Measurements from ENCODE around the gene C1orf185. TPM values are rescaled to one million over a fixed set of nuclear protein-coding genes. Genes with fewer than 3 reads are reported as not detected.
A peak's percentile ranks its signal among the peaks of the same experiment; 100 is the strongest.

The C1orf185 gene
- total RNA-seq, 2 experiments from 2014 or later = not detected

DNA sequence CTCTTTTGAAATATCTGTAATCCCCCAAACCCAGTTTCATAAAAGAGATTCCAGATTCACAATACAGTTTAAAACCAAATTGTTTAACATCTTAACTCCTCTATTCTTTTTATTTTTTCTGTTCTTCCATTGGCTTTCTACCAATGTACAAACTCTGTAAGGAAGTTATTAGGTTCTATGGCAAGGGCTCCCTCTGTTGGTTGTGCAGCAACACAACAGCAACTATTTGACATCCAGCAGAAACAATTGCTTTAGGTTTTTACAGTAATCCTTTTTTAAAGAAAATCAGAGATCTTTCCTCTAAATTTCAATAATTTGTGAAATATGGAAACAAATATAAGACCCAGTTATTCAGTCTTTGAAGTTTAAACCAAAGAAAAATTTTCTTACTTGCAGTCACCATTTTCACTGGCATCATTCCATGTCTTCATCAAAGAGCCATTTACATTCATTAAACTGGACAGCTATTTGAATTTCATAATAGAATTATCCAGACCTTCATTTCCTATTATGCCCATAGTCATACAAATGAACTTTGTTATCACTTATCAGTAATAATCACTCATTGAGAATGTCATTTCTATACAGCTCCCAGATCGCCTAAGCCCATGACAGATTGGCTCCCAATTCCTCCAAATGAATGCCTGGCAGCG, 87.5 kb downstream of the C1orf185 start:
- H3K4me3 Mint-ChIP-seq = no peak overlapping the region
- H3K9me3 Mint-ChIP-seq = no peaks in the 10 kb centered on the region
- intact Hi-C loops (cut with micrococcal nuclease) = loop anchor here (1.0 to 5.0 kb wide), 7 partner anchors 102 to 821 kb away; no protein-coding TSS in a partner anchor
- peak; percentile 64 for DNase-seq
- CTCF ChIA-PET = interaction anchor here (0.5 to 5.9 kb wide), 44 partner anchors 9 to 439 kb away, joined by 3 to 70 read pairs (median 4); partner anchors contain the start of gene FAF1
- H3K27ac Mint-ChIP-seq = no peak overlapping the region
- H3K36me3 Mint-ChIP-seq (ENCODE audit: low read depth) = no peaks in the 10 kb centered on the region
- no peaks in the 10 kb centered on the region for H3K4me1 Mint-ChIP-seq (ENCODE audit: low read depth)
- H3K27me3 Mint-ChIP-seq (ENCODE audit: low read depth) = no peaks in the 10 kb centered on the region

DNA sequence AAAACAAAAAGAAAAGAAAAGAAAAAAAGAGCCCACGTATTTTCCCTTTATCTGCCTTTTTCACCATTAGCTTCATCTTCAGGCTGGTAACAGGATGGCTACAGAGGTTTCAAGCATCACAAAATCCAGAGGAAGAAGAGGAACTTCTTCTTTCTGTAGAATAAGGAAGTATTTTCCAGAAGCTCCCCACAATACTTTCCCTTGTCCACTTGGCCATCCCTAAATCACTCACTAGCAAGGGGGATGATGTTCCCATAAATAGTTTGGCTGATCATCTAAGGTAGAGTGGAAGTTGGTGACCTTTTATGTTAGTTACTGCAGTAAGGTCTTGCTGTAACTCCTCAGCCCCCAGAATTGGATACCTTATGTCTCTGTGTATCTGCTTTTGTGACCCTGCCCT, 88.9 kb downstream of the C1orf185 start:
- intact Hi-C loops (cut with micrococcal nuclease) = loop anchor here (5.0 kb wide), 1 partner anchor 104 kb away; no protein-coding TSS in a partner anchor
- H3K27me3 Mint-ChIP-seq (ENCODE audit: low read depth) = no peaks in the 10 kb centered on the region
- H3K4me1 Mint-ChIP-seq (ENCODE audit: low read depth) = no peaks in the 10 kb centered on the region

DNA sequence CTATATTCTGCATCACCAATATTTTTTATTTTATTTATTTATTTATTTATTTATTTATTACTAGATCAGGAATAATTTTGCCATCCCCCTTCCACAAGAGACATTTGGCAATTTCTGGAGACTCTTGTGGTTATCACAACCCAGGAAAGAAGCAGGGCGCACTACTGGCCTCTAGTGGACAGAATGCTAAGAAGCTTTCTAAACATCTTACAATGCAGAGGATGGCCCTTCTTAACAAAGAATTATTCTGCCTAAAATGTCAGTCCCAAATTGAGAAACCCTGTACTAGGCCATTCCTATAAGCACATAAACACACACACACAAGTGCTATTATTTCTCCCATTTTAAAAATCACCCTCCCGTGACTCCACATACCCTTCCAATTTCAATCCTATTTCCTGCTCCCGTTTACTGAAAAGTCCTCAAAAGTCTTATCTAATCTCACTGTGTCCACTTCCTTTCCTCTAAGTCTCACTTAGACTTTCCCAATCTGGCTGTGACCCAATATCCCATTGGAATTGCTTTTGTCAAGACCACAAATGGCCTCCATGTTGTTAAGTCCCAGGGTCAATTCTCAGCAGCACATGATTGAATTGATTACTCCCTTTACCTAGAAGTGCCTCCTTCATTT, 90.3 kb downstream of the C1orf185 start:
- no peaks in the 10 kb centered on the region for H3K9me3 Mint-ChIP-seq
- H3K27ac Mint-ChIP-seq = no peak overlapping the region
- H3K36me3 Mint-ChIP-seq (ENCODE audit: low read depth) = no peaks in the 10 kb centered on the region
- peak; percentile 75 for DNase-seq
- no peaks in the 10 kb centered on the region for H3K27me3 Mint-ChIP-seq (ENCODE audit: low read depth)
- H3K4me1 Mint-ChIP-seq (ENCODE audit: low read depth) = no peaks in the 10 kb centered on the region
- H3K4me3 Mint-ChIP-seq = no peak overlapping the region
- CTCF ChIA-PET = interaction anchor here (0.6 to 5.9 kb wide), 19 partner anchors 12 to 1834 kb away, joined by 3 to 70 read pairs (median 5); partner anchors contain the start of gene RNF11
- intact Hi-C loops (cut with micrococcal nuclease) = loop anchor here (2.0 to 5.0 kb wide), 2 partner anchors 104 to 105 kb away; no protein-coding TSS in a partner anchor

More for the DNA sequence above, 88.9 kb downstream of the C1orf185 start:
- DNase-seq = no peak
- Mint-ChIP-seq H3K27ac (no peak overlapping the region), H3K36me3 (ENCODE audit: low read depth) (no peaks in the 10 kb centered on the region), H3K9me3 (no peaks in the 10 kb centered on the region), H3K4me3 (no peak overlapping the region)
- CTCF ChIA-PET = interaction anchor here (0.6 to 5.9 kb wide), 16 partner anchors 10 to 440 kb away, joined by 3 to 70 read pairs (median 4); partner anchors contain the start of gene RNF11

DNA sequence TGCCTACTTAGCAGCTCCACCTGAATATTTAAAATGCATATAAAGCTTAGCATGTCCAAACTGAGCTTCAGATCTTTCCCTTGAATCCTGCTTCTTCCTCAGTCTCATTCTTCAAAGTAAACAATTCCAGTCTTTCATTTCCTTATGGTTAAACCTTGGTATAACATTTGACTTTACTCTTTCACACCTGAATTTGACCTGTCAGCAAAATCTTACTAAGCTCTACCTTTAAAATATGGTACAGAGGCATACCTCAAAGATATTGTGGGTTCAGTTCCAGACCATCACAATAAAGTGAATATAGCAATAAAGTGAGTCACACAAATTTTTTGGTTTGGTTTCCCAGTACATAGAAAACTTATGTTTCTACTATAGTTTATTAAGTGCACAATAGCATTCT, 91.5 kb downstream of the C1orf185 start:
- CTCF ChIA-PET = interaction anchor here (0.8 to 5.9 kb wide), 8 partner anchors 10 to 590 kb away, joined by 3 to 70 read pairs (median 4); no protein-coding TSS in a partner anchor
- Mint-ChIP-seq H3K4me1 (ENCODE audit: low read depth) (no peaks in the 10 kb centered on the region), H3K9me3 (no peaks in the 10 kb centered on the region), H3K36me3 (ENCODE audit: low read depth) (no peaks in the 10 kb centered on the region), H3K27ac (no peak overlapping the region), H3K4me3 (no peak overlapping the region), H3K27me3 (ENCODE audit: low read depth) (no peaks in the 10 kb centered on the region)
- intact Hi-C loops (cut with micrococcal nuclease) = loop anchor here (2.0 to 5.0 kb wide), 2 partner anchors 103 to 106 kb away; no protein-coding TSS in a partner anchor
- no peak for DNase-seq

Small RNA genes lying within 50 kb of the gene (microRNA-seq; reads per million reads assigned to microRNA genes)
- not detected for gene MIR4421 (ENCODE audit: borderline microRNAs expressed, borderline replicate concordance)
- not detected for gene MIR6500 (ENCODE audit: borderline microRNAs expressed, borderline replicate concordance)

Other genes with a start within 250 kb of the C1orf185 start
- 10 to 100 TPM; 87.9 to 90.1 TPM for gene FAF1, start 142.0 kb upstream of the C1orf185 start, total RNA-seq
- gene CDKN2C, start 132.0 kb upstream of the C1orf185 start, total RNA-seq = 10 to 100 TPM; 13.5 to 14.4 TPM
- 10 to 100 TPM; 14.9 to 17.7 TPM for gene RNF11, start 134.0 kb downstream of the C1orf185 start, total RNA-seq
- gene TTC39A, start 228.3 kb downstream of the C1orf185 start, total RNA-seq = not detected

Measured in activated naive CD4-positive, alpha-beta T cell treated with anti-CD3 and anti-CD28 coated beads for 36 hours (primary cell).